Measurements from ENCODE around the gene AHDC1. TPM values are rescaled to one million over a fixed set of nuclear protein-coding genes. Genes with fewer than 3 reads are reported as not detected.

AHDC1 gene
- total and polyA plus RNA-seq, 9 of the 15 experiments (the other 6 are each of a cell fraction or from before 2014, with no cell fraction given) = 0.21 to 36.4 (median 4.7) TPM

GRCh38 chr1:27522432-27523336 lies 81.3 kb downstream of the AHDC1 start (continued):
- TF ChIP-seq HCFC1 (IDR thresholded peaks at IDR 0.05; ENCODE audit: low read depth, low read length) (no peak), SIN3A (IDR thresholded peaks at IDR 0.05; ENCODE audit: borderline replicate concordance in 2 of 2, control insufficient read depth in 1 of 2, low read depth in 2 of 2, low read length in 2 of 2) (peak in 1 of 2 experiments; percentile 49; a peak in 1 of 4 replicates), TEAD4 (IDR thresholded peaks at IDR 0.05; ENCODE audit: low read length) (no peak), TEAD4 (CRISPR knock-in tag; IDR thresholded peaks at IDR 0.05; ENCODE audit: borderline replicate concordance) (no peak), NFIC (IDR thresholded peaks at IDR 0.05) (0 out of 2 replicates have a peak, but pooled peaks have one; percentile 2), NR1H2 (CRISPR knock-in tag; IDR thresholded peaks at IDR 0.05) (no peak), FOXP1 (CRISPR knock-in tag; IDR thresholded peaks at IDR 0.05) (0 out of 2 replicates have a peak, but pooled peaks have one; percentile 23), ZBTB7A (IDR thresholded peaks at IDR 0.05; ENCODE audit: borderline replicate concordance, control insufficient read depth, low read depth, low read length) (0 out of 2 replicates have a peak, but pooled peaks have one; percentile 8)
- TF ChIP-seq, protein P1, sequence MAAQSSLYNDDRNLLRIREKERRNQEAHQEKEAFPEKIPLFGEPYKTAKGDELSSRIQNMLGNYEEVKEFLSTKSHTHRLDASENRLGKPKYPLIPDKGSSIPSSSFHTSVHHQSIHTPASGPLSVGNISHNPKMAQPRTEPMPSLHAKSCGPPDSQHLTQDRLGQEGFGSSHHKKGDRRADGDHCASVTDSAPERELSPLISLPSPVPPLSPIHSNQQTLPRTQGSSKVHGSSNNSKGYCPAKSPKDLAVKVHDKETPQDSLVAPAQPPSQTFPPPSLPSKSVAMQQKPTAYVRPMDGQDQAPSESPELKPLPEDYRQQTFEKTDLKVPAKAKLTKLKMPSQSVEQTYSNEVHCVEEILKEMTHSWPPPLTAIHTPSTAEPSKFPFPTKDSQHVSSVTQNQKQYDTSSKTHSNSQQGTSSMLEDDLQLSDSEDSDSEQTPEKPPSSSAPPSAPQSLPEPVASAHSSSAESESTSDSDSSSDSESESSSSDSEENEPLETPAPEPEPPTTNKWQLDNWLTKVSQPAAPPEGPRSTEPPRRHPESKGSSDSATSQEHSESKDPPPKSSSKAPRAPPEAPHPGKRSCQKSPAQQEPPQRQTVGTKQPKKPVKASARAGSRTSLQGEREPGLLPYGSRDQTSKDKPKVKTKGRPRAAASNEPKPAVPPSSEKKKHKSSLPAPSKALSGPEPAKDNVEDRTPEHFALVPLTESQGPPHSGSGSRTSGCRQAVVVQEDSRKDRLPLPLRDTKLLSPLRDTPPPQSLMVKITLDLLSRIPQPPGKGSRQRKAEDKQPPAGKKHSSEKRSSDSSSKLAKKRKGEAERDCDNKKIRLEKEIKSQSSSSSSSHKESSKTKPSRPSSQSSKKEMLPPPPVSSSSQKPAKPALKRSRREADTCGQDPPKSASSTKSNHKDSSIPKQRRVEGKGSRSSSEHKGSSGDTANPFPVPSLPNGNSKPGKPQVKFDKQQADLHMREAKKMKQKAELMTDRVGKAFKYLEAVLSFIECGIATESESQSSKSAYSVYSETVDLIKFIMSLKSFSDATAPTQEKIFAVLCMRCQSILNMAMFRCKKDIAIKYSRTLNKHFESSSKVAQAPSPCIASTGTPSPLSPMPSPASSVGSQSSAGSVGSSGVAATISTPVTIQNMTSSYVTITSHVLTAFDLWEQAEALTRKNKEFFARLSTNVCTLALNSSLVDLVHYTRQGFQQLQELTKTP (IDR thresholded peaks at IDR 0.05; ENCODE audit: low read depth in 1 of 2, partially characterized antibody in 2 of 2) = no peak
- TF ChIP-seq, protein P2, sequence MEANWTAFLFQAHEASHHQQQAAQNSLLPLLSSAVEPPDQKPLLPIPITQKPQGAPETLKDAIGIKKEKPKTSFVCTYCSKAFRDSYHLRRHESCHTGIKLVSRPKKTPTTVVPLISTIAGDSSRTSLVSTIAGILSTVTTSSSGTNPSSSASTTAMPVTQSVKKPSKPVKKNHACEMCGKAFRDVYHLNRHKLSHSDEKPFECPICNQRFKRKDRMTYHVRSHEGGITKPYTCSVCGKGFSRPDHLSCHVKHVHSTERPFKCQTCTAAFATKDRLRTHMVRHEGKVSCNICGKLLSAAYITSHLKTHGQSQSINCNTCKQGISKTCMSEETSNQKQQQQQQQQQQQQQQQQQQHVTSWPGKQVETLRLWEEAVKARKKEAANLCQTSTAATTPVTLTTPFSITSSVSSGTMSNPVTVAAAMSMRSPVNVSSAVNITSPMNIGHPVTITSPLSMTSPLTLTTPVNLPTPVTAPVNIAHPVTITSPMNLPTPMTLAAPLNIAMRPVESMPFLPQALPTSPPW (CRISPR knock-in tag; IDR thresholded peaks at IDR 0.05) = peak; percentile 42
- TF ChIP-seq, protein P3, sequence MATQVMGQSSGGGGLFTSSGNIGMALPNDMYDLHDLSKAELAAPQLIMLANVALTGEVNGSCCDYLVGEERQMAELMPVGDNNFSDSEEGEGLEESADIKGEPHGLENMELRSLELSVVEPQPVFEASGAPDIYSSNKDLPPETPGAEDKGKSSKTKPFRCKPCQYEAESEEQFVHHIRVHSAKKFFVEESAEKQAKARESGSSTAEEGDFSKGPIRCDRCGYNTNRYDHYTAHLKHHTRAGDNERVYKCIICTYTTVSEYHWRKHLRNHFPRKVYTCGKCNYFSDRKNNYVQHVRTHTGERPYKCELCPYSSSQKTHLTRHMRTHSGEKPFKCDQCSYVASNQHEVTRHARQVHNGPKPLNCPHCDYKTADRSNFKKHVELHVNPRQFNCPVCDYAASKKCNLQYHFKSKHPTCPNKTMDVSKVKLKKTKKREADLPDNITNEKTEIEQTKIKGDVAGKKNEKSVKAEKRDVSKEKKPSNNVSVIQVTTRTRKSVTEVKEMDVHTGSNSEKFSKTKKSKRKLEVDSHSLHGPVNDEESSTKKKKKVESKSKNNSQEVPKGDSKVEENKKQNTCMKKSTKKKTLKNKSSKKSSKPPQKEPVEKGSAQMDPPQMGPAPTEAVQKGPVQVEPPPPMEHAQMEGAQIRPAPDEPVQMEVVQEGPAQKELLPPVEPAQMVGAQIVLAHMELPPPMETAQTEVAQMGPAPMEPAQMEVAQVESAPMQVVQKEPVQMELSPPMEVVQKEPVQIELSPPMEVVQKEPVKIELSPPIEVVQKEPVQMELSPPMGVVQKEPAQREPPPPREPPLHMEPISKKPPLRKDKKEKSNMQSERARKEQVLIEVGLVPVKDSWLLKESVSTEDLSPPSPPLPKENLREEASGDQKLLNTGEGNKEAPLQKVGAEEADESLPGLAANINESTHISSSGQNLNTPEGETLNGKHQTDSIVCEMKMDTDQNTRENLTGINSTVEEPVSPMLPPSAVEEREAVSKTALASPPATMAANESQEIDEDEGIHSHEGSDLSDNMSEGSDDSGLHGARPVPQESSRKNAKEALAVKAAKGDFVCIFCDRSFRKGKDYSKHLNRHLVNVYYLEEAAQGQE (IDR thresholded peaks at IDR 0.05; ENCODE audit: borderline replicate concordance) = peak; percentile 52; the same call in 1 of the 2 replicates
- TF ChIP-seq, protein P3 (CRISPR knock-in tag; IDR thresholded peaks at IDR 0.05; ENCODE audit: low read depth) = no peak

Measured in K562 (cell line).